Tibial artery (tissue), 4 donors: ENCODE results near the gene PAN2.
A peak's percentile ranks its signal among the peaks of the same experiment; 100 is the strongest.
"Not testable (repeated sequence)": the region's sequence is repeated elsewhere in the genome, so short reads cannot be mapped to it uniquely, and the experiment has no call there.

ENCODE experiments used
- DNase-seq, 2 donors: peaks; one replicate each; pipeline ENCODE4 v3.0.0-alpha.2; 2019
- H3K27ac ChIP-seq, 2 donors: fragments of 200-600 bp; sonication (generic) in 1 of 2; 1 replicate in 1 of 2; 2 replicates in 1 of 2; pipeline ENCODE4 v1.5.1; 2018 to 2019; ENCODE audit warnings: mild to moderate bottlenecking in 1 of 2
- H3K27me3 ChIP-seq, 2 donors: fragments of 200-600 bp; sonication (generic) in 1 of 2; one replicate each; pipeline versions ENCODE4 v1.5.1 to v1.6.0; 2016 to 2019
- H3K36me3 ChIP-seq, 3 donors: fragments of 200-600 bp; sonication (generic) in 2 of 3; one replicate each; pipeline ENCODE4 v1.5.1; 2016 to 2019; ENCODE audit warnings: mild to moderate bottlenecking in 2 of 3
- H3K4me1 ChIP-seq, 4 donors: fragments of 200-600 bp; sonication (generic) in 2 of 4; 1 replicate in 3 of 4; 2 replicates in 1 of 4; pipeline ENCODE4 v1.5.1; 2016 to 2019
- H3K4me3 ChIP-seq, 2 donors: fragments of 200-600 bp; sonication (generic) in 1 of 2; 1 replicate in 1 of 2; 2 replicates in 1 of 2; pipeline ENCODE4 v1.5.1; 2018 to 2019; ENCODE audit warnings: mild to moderate bottlenecking in 2 of 2
- H3K9me3 ChIP-seq, 3 donors: fragments of 200-600 bp; sonication (generic) in 1 of 3; one replicate each; pipeline ENCODE4 v1.5.1; 2016 to 2019
- CTCF ChIP-seq, 2 experiments: fragments of 200-600 bp in 1 of 2; fragments of 450-650 bp in 1 of 2; IDR thresholded peaks; one replicate each; pipeline ENCODE4 v1.5.1; 2017 to 2019; ENCODE audit warnings: antibody characterized with exemption in 2 of 2, mild to moderate bottlenecking in 1 of 2, moderate library complexity in 1 of 2
- intact Hi-C: fragments of 100-400 bp; cut with DNase I; formaldehyde crosslinking; loops from one replicate; pipeline ENCODE4 v1.15.0; 2023; ENCODE audit warnings: low total_unique reads

Gene PAN2

GRCh38 chr12:56359851-56360767 lies 26.3 kb upstream of the PAN2 start, which contains the start of gene STAT2:
STAT2 (minus strand) TSS chr12:56360107; CDS start chr12:56356571, 3,536 bp downstream.
- Histone ChIP-seq H3K27ac (peak within 1 kb of the TSS; percentile 89 to 93), H3K36me3 (peaks cover 13 to 15% (median 13%) of the 10 kb centered on the region in 3 donors), H3K4me3 (peak within 1 kb of the TSS; percentile 79 to 89), H3K27me3 (no peaks in the 10 kb centered on the region), H3K9me3 (no peaks in the 10 kb centered on the region), H3K4me1 (peaks cover 0 to 24% (median 13%) of the 10 kb centered on the region in 4 donors)
- TF ChIP-seq CTCF (IDR thresholded peaks at IDR 0.05), result no peak
- intact Hi-C loops, result loop anchor here (2.0 kb wide), 1 partner anchor 105 kb away; no protein-coding TSS in a partner anchor
- DNase-seq, result peak; percentile 99 to 100

GRCh38 chr12:56358836-56359532 lies 25.2 kb upstream of the PAN2 start:
- Histone ChIP-seq H3K9me3 (no peaks in the 10 kb centered on the region), H3K36me3 (peaks cover 24 to 26% (median 25%) of the 10 kb centered on the region in 3 donors), H3K27ac (peak overlapping the region; percentile 89 to 93), H3K4me1 (peaks cover 0 to 24% (median 13%) of the 10 kb centered on the region in 4 donors), H3K4me3 (peak overlapping the region; percentile 79 to 89), H3K27me3 (no peaks in the 10 kb centered on the region)
- intact Hi-C loops, result no loop called here
- DNase-seq, result no peak
- TF ChIP-seq CTCF (IDR thresholded peaks at IDR 0.05), result no peak

GRCh38 chr12:56351325-56351724 lies 17.5 kb upstream of the PAN2 start:
- DNase-seq, result no peak
- H3K27me3 ChIP-seq, result no peaks in the 10 kb centered on the region
- H3K4me3 ChIP-seq, result no peak overlapping the region
- no peak overlapping the region for H3K27ac ChIP-seq
- H3K36me3 ChIP-seq, result peaks cover 88 to 98% (median 94%) of the 10 kb centered on the region in 3 donors
- H3K4me1 ChIP-seq, result no peaks in the 10 kb centered on the region
- H3K9me3 ChIP-seq, result no peaks in the 10 kb centered on the region
- no peak for TF ChIP-seq CTCF (IDR thresholded peaks at IDR 0.05)
- intact Hi-C loops, result no loop called here

- Histone ChIP-seq H3K27ac (no peak overlapping the region), H3K4me3 (no peak overlapping the region), H3K4me1 (no peaks in the 10 kb centered on the region), H3K27me3 (no peaks in the 10 kb centered on the region), H3K9me3 (no peaks in the 10 kb centered on the region), H3K36me3 (peaks cover 88 to 98% (median 94%) of the 10 kb centered on the region in 3 donors)
- DNase-seq, result no peak
- intact Hi-C loops, result no loop called here
- no peak for TF ChIP-seq CTCF (IDR thresholded peaks at IDR 0.05)
Observed at GRCh38 chr12:56350662-56351061, 16.9 kb upstream of the PAN2 start.

- Histone ChIP-seq H3K36me3 (peaks cover 77 to 98% (median 88%) of the 10 kb centered on the region in 3 donors), H3K27me3 (no peaks in the 10 kb centered on the region), H3K9me3 (no peaks in the 10 kb centered on the region), H3K4me1 (no peaks in the 10 kb centered on the region), H3K27ac (no peak overlapping the region), H3K4me3 (no peak overlapping the region)
- TF ChIP-seq CTCF (IDR thresholded peaks at IDR 0.05), result no peak
- intact Hi-C loops, result no loop called here
- DNase-seq, result no peak
Observed at GRCh38 chr12:56348776-56349175, 15.0 kb upstream of the PAN2 start.

GRCh38 chr12:56347255-56347654 lies 13.5 kb upstream of the PAN2 start:
- intact Hi-C loops, H3K27ac ChIP-seq, H3K4me1 ChIP-seq, H3K27me3 ChIP-seq, H3K9me3 ChIP-seq, DNase-seq, H3K4me3 ChIP-seq: not testable (repeated sequence)
- peaks cover 74 to 98% (median 86%) of the 10 kb centered on the region in 3 donors for H3K36me3 ChIP-seq
